DOHH2 (cell line): Measurements from ENCODE around the gene NCOA5.

ENCODE experiments used
- EZH2phosphoT487 ChIP-seq: fragments of 200-600 bp; sonication (generic); IDR thresholded peaks from 2 replicates; pipeline ENCODE4 v1.6.1; 2017; ENCODE audit warnings: borderline replicate concordance, mild to moderate bottlenecking, antibody characterized with exemption, low read length, moderate library complexity, mixed read lengths
- TF ChIP-seq, protein P1 (sequence below): fragments of 200-600 bp; sonication (generic); IDR thresholded peaks from one replicate; pipeline ENCODE4 v1.5.1; 2014; ENCODE audit warnings: antibody characterized with exemption, mild to moderate bottlenecking, low read depth, low read length; ENCODE audit not compliant: poor library complexity, severe bottlenecking

DNA sequence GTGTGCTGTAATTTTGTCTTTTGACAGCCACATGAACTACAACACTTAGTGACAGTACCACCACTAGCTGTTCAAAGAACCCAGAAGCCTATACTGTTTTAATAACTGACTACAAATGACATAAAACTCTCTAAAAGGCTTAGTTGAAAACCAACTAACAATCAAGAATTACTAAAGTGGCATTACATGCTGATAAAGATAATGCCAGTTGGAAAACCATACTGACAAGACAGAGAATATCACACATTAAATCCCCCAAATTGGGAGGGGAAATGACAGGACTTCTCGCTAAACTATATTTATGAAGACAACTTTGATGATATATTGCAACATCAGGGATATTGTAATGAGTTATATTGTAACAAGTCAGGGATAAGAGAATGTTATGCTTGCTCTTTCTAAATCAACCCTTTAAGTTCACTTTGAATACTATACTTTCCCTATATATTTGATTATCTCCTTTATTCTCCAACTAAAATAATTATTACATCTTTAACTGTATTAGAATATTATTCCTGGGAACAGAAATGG lies 6.2 kb downstream of the NCOA5 start:
- TF ChIP-seq, protein P1, sequence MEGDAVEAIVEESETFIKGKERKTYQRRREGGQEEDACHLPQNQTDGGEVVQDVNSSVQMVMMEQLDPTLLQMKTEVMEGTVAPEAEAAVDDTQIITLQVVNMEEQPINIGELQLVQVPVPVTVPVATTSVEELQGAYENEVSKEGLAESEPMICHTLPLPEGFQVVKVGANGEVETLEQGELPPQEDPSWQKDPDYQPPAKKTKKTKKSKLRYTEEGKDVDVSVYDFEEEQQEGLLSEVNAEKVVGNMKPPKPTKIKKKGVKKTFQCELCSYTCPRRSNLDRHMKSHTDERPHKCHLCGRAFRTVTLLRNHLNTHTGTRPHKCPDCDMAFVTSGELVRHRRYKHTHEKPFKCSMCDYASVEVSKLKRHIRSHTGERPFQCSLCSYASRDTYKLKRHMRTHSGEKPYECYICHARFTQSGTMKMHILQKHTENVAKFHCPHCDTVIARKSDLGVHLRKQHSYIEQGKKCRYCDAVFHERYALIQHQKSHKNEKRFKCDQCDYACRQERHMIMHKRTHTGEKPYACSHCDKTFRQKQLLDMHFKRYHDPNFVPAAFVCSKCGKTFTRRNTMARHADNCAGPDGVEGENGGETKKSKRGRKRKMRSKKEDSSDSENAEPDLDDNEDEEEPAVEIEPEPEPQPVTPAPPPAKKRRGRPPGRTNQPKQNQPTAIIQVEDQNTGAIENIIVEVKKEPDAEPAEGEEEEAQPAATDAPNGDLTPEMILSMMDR: no peak
- no peak for TF ChIP-seq EZH2phosphoT487
